GM19099 (cell line): Measurements from ENCODE around the gene GAK.

ENCODE experiments used
- POLR2A ChIP-seq: IDR thresholded peaks from 3 replicates; pipeline ENCODE4 v1.6.1; 2011; ENCODE audit warnings: low read depth; ENCODE audit not compliant: insufficient read length; ENCODE audit errors: extremely low read depth

Gene GAK

DNA sequence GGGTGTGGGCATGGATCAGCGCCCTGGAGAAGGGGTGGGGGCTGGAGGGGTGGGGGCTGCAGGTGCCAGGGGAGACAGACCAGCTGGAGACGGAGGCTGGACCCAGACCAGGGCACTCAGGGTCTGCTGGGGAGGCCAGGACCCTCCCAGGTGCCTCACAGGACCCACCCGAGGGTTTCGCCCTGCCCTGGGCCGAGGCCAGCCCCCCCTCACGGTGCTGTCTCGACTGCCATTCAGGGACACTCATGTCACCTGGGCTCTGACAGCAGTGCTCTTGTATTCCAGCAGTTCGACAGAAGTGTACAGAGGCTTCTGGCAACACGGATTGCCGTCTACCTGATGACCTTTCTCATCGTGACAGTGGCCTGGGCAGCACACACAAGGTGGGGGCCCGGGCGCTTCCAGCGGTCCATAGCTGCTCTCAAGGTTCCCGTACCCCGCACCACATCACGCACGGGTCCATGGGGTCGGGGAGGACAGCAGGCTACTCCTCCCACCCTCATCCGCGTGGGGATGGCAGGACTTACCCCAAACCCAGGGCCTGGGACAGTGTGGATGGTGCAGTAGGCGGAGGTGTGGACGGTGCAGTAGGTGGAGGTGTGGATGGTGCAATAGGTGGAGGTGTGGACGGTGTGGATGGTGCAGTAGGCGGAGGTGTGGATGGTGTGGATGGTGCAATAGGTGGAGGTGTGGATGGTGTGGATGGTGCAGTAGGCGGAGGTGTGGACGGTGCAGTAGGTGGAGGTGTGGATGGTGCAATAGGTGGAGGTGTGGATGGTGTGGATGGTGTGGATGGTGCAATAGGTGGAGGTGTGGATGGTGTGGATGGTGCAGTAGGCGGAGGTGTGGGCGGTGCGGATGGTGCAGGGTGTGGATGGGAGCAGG lies 18.3 kb upstream of the GAK start:
- no peak for TF ChIP-seq POLR2A

DNA sequence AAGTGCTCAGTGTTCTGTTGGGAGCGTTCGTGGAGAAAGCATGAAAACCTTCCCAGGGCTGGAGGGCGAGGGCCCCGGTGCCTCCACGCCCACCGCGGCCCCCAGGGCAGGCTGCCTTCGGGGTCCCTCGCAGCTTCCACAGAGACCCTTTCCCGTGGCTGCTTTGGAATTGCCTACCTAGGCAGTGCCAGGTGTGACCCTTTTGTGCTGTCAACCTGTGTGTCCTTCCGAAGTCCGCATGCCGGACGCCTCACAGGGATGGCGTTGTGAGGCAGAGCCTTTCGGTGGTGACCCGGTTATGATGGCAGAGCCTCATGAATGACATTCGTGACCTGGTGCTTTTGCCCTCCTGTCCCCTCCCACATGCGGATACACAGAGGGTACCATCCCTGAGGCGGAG lies 17.5 kb upstream of the GAK start:
- TF ChIP-seq POLR2A, result no peak

DNA sequence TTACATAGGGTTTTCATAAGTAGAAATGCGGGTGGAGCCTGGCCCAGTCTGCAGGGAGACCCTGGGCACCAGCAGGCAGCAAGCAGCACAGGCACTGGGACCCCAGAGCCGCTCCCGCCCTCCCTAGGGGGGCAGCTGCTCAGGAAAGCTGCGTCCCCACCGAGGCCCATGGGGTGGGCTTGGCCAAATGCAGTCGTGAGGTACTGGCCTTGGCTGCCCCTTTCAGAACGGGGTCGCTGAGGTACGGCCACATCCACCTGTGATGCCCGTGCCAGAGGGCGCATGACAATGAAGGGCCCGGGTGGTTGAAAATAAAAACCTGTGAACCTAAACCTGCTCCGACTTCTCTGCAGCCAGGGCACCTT lies 16.8 kb upstream of the GAK start:
- TF ChIP-seq POLR2A, result no peak

DNA sequence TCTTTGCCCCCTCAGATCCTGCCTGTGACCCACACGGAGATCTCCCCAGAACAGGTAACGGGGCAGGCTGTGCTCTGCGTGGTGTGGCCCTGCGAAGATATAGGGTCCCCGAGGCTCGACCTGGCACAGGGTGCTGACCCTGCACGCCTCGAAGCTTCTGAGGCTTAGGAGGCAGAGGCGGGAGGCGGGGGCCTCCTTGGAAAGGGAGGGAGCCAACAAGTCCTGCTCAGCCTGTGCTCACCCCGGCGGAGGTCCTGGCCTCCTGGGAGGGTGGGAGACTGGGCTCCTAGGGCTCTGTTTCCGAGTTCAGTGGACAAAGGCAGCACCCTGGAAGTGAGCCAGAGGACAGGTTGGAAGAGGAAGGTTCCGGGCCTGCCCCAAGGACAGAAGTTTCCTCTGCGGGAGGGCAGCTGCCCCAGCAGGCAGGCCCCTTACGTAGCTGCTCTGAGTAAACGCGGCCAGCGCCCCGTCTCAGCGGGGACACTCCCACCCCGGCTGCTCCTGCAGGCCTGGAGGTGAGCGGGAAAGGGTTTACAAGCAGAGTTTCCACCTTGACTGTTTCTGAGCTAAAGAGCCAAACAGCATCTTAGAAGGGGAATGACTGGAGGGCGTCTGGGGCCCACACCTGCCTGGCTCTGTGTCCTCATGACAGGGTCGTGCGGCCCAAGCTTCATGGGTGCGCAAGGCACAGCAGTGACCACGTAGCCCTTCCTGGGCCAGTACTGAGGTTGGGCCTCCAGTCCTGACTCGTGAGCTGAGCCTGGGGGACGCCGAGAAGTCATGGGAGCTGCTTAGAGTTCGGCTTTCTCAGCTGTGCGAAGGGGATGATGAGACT lies 16.2 kb upstream of the GAK start:
- TF ChIP-seq POLR2A, result no peak

DNA sequence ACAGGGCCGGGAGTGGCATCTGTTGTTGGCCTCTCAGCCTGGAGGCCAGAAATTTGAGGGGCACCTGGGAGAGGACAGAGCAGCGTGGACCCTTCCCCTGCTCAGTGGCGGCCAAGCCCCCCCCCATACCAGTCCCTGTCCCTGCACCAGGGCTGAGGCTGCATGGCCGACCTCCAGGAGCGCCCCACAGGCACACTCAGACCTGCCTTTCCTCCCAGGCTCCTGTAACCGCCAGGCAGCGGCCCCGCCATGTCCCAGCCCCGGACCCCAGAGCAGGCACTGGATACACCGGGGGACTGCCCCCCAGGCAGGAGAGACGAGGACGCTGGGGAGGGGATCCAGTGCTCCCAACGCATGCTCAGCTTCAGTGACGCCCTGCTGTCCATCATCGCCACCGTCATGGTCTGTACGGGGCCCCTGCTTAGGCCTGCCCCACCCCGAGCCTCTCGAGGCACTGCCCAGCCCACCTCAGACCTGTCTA lies 15.4 kb upstream of the GAK start:
- no peak for TF ChIP-seq POLR2A

DNA sequence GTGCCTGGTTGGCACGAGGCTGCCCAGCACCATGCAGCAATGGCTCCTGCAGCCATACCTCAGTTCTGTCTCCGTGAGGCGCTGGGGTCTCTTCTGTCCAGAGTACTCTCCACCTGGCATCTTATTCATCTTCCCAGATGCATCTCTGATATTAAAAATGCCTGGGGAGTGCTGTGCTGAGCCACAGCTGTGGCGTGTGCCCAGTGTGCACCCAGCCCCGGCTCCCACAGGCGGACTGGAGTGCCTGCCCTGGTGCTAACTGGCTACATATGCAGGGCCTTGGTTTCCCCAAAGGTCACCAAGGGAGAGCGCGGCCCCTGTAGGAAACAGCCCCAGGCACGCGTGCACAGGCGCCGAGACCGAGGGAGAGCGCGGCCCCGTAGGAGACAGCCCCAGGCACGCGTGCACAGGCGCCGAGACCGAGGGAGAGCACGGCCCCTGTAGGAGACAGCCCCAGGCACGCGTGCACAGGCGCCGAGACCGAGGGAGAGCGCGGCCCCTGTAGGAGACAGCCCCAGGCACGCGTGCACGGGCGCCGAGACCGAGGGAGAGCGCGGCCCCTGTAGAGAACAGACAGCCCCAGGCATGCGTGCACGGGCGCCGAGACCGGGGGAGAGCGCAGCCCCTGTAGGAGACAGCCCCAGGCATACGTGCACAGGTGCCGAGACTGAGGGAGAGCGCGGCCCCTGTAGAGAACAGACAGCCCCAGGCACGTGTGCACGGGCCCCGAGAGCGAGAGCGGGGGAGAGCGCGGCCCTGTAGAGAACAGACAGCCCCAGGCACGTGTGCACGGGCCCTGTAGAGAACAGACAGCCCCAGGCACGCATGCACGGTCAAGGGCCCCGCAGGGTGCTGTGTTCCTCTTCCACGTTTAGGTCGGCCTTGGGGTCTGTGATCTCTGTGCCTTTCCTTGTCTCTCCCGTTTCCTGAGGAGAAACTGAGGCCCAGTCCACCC lies 14.7 kb upstream of the GAK start:
- no peak for TF ChIP-seq POLR2A

DNA sequence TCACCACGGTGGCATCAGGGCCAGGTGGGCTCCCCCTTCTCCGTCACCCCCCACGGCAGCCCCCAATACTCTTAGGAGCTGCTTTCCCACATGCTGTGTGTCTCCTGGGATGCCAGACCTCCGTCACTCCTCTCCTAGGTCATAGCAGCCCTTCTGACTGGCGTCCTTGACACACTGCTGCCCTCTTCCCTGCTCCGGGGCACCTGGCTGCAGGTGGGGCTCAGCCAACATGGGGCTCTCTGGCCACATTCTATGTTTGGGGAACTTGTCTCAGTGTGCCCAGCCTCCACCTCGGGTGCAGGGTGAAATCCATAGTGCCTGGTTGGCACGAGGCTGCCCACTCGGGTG lies 14.0 kb upstream of the GAK start:
- TF ChIP-seq POLR2A, result no peak

DNA sequence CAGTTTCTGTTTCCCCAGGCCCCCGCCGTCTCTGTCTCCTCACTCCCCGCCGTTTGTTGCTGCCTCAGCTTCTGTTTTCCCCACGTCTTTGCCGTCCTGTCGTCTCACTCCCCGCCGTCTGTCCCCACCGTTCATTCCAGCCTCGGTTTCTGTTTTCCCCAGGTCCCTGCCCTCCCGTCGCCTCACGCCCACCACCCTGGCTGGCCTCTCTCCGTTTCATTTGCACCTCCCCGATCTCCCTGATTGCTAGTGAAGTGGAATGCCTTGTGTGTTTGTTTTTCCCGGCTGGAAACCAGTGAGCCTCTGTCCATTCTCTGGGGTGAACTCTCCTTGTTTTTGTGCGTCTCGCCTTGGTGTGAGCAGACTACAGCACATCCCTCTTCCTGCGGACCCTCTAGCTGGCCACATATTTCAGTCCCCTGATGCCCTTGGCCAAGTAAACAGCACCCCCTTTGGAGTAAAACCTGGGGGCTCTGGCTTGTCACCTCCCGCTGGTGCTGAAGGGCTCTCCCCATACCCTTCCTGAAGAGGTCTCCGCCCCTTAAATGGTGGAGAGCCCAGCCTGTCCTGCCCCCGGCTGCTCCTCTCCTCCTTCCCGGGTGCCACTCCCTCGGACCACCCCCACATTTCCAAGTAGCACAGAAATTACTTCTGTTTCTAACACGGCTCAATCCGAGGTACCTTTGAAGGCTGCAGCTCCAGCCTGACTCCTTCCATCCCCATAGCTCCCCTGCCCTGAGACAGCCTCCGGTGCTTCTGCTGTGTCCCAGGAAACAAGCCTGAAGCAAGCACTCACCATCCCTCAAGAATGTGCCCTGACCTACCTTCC lies 13.4 kb upstream of the GAK start:
- TF ChIP-seq POLR2A, result no peak

DNA sequence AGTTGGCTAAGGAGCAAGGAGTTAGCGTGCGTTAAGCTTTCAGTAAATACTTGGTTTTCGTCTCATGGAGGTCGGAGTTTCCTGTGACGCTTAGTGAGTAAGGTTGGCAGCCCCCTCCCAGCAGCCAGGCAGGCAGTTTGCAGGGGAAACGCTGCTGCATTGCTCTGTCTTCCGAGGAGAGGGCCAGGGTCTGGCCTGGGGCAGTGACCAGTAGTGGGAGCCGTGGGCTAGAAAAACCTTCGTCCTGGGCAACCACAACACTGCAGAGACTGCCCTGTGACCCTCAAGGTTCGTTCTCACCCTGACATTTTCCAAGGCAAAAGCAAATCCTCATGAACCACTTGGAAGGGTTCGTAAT lies 576 bp upstream of the GAK start:
- no peak for TF ChIP-seq POLR2A

DNA sequence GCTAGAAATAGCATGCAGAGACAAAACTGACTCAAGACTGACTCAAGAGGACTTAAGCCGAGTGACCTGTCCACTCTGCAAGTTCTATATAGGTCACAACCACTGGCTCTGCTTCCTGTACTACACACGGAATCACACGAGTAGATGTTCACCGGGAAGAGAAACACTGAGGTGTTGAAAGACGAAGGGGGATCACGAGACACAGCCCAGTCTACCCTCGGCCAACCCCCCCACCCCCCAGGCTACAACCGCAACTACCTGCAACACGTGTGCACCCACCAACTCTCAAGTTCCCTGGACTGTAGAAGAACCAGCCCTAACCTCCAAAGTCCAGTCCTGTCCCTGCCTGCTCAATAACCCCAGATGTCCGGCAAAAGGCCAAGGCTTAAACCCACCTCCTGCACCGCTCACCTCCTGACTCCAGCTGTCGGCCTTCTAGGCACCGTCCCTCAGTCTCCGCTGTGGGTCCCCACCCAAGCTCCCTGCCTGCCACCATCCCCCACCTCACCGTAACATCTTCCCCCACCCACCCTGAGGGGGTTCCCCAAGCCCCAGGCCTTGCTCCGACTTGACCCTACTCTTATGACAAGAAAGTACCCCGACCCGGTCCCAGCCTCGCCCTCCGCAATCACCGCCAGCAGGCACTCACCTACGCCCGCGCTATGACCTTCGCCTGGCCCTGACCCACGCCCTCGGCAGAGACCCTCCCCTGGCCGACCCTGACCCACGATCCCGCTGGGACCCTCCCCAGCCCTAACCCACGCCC lies 739 bp downstream of the GAK start:
- no peak for TF ChIP-seq POLR2A

DNA sequence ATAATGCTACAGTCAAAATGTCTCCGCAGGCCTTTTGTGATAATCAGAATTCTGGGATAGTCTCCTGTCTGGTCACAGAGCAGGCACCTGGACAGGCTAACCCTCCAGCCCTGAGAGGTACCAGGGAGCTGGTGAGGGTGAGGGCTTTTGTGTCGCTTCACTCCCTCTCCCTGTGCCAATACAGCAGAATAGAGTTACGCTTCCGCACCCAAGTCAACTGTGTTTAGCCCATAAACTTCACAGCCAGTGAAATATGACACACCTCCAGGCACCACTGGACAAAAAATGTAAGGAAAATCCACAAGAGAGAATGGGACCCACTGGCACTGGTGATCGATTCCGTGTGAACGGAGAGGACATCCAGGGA lies 1.3 kb downstream of the GAK start:
- no peak for TF ChIP-seq POLR2A

DNA sequence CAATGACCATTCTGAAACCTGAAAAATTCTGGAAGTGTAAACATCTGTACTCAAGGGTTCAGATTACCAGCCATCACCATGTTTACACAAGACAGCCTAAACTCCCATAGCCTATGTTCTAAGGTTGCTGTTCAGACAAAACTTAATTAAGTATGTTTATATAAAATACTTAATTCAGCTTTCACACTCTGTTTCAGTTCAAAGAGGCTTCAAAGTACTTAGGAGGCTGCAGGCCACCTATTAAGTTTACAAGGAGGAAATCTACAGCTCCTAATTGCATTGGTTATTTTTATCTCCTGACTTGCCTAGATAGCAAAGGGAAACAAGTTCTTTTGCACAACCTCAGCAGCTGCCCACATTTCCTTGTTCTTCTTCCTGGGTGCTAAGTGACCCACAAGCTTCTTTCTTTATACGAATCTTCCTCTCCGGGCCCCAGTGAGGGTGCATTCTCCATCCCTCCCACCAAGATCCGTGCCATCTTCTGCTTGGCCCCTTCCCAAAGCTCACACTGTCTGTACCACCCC lies 2.0 kb downstream of the GAK start:
- TF ChIP-seq POLR2A, result no peak

DNA sequence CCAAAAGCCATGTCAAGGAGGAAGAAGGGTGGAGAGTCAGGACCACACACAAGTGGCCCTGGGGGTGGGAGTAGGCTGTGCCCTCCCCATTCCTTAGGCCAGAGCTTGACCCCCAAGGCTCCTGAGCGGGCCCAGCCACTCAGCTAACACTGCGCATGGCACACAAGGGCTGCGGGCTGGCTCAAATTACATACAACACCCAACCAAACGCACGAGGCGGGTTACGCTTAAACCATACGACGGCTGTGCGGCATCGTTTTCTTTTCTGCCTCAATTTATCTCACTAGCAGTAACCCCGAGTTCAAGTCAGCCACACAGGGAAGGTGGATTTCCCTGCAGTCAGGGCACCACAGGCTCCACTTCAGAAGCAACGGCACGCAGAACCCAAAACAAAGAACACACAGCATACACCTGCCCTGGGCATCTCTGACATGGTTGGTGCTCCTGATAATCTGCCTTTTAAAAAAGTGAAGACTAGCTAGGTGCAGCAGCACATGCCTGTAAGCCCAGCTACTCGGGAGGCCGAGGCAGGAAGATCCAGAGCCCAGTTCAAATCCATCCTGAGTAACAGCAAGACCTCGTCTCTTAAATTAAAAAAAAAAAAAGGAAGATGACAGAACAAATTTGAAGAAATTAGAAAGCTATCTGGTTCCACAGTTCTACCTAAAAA lies 2.9 kb downstream of the GAK start:
- no peak for TF ChIP-seq POLR2A
